B cell (primary cell): ENCODE measurements around the gene LAP3. TPM values are rescaled to one million over a fixed set of nuclear protein-coding genes. Genes with fewer than 3 reads are reported as not detected.

ENCODE experiments used
- ATAC-seq: fragments of 200-7000 bp; cut with Tn5 transposase; one replicate; pipeline ENCODE4 v1.10.0; 2021; ENCODE audit warnings: low read depth, mild to moderate bottlenecking, moderate number of reproducible peaks, moderate library complexity
- CTCF ChIA-PET: fragments of 350-600 bp; sonication (Branson Sonifier 250); formaldehyde crosslinking; loops from one replicate; lab custom pipeline; 2021; ENCODE audit warnings: antibody characterized with exemption, inconsistent platforms; lab: Charles Lee
- POLR2A ChIA-PET: fragments of 350-600 bp; sonication (Branson Sonifier 250); formaldehyde crosslinking; loops from one replicate; lab custom pipeline; 2021; ENCODE audit warnings: antibody characterized with exemption; lab: Charles Lee
- DNase-seq: peaks from one replicate; pipeline ENCODE4 v3.0.0; 2013
- H2AFZ ChIP-seq: 2 replicates; pipeline ENCODE4 v1.6.1; 2012; ENCODE audit warnings: mild to moderate bottlenecking, low read depth, low read length; ENCODE audit not compliant: insufficient read depth, poor library complexity, severe bottlenecking
- H3K27ac ChIP-seq, 2 donors: 1 replicate in 1 of 2; 2 replicates in 1 of 2; pipeline ENCODE4 v1.5.1; 2012 to 2013; ENCODE audit warnings: low read length in 2 of 2, mild to moderate bottlenecking in 2 of 2, moderate library complexity in 1 of 2
- H3K27me3 ChIP-seq, 4 experiments: fragments of 200-600 bp in 1 of 4; sonication (generic) in 1 of 4; replicated peaks in 1 of 4; 1 replicate in 2 of 4; 2 replicates in 2 of 4; pipeline versions ENCODE4 v1.6.1 to v1.7.0; 2013 to 2016; ENCODE audit warnings: low read length in 3 of 4, mild to moderate bottlenecking in 2 of 4, mixed read lengths in 1 of 4, moderate library complexity in 1 of 4; ENCODE audit not compliant: insufficient read depth in 4 of 4, control insufficient read depth in 3 of 4; ENCODE audit errors: control extremely low read depth in 1 of 4
- H3K36me3 ChIP-seq, 2 experiments: replicated peaks in 1 of 2; 1 replicate in 1 of 2; 2 replicates in 1 of 2; pipeline versions ENCODE4 v1.6.1 to v1.7.1; 2013; ENCODE audit warnings: low read length in 1 of 2; ENCODE audit not compliant: insufficient read depth in 2 of 2, control insufficient read depth in 1 of 2; ENCODE audit errors: control extremely low read depth in 1 of 2, extremely low read depth in 1 of 2
- H3K4me1 ChIP-seq, 2 donors: fragments of 200-600 bp in 1 of 2; sonication (generic) in 1 of 2; 1 replicate in 1 of 2; 2 replicates in 1 of 2; pipeline versions ENCODE4 v1.5.1 to v1.6.1; 2013 to 2017; ENCODE audit warnings: low read length in 2 of 2; ENCODE audit not compliant: control insufficient read depth in 2 of 2, insufficient read depth in 2 of 2
- H3K4me2 ChIP-seq: replicated peaks from 2 replicates; pipeline ENCODE3; 2012; ENCODE audit warnings: mild to moderate bottlenecking, low read depth, low read length; ENCODE audit not compliant: poor library complexity, severe bottlenecking
- H3K4me3 ChIP-seq, 5 experiments: fragments of 200-600 bp in 1 of 5; sonication (generic) in 1 of 5; 1 replicate in 3 of 5; 2 replicates in 2 of 5; pipeline versions ENCODE4 v1.5.1 to v1.7.0; 2011 to 2016; ENCODE audit warnings: low read length in 4 of 5, mild to moderate bottlenecking in 4 of 5, low read depth in 2 of 5, control low read depth in 1 of 5, moderate library complexity in 1 of 5; ENCODE audit not compliant: insufficient read depth in 1 of 5; ENCODE audit errors: control extremely low read depth in 1 of 5, extremely low read depth in 1 of 5
- H3K79me2 ChIP-seq: fragments of 200-600 bp; sonication (generic); one replicate; pipeline ENCODE4 v1.6.0; 2016; ENCODE audit warnings: low read length; ENCODE audit not compliant: control insufficient read depth, insufficient read depth
- H3K9ac ChIP-seq: fragments of 200-600 bp; sonication (generic); 2 replicates; pipeline ENCODE4 v1.6.1; 2017; ENCODE audit warnings: mild to moderate bottlenecking, low read length, moderate library complexity
- H3K9me3 ChIP-seq, 3 donors: one replicate each; pipeline versions ENCODE4 v1.6.1 to v1.7.1; 2013; ENCODE audit warnings: low read length in 2 of 3; ENCODE audit not compliant: control insufficient read depth in 2 of 3, insufficient read depth in 1 of 3; ENCODE audit errors: control extremely low read depth in 1 of 3
- H4K20me1 ChIP-seq: 2 replicates; pipeline ENCODE4 v1.6.0; 2012; ENCODE audit warnings: mild to moderate bottlenecking, low read length; ENCODE audit not compliant: insufficient read depth, control insufficient read depth, poor library complexity, severe bottlenecking
- H3K27ac Mint-ChIP-seq: one replicate; pipeline ENCODE4 v1.8.0; 2021; ENCODE audit warnings: mixed read lengths
- H3K27me3 Mint-ChIP-seq: one replicate; pipeline ENCODE4 v1.8.0; 2021; ENCODE audit warnings: mixed read lengths
- H3K4me1 Mint-ChIP-seq: one replicate; pipeline ENCODE4 v1.8.0; 2021; ENCODE audit warnings: mixed read lengths
- H3K4me3 Mint-ChIP-seq: one replicate; pipeline ENCODE4 v1.8.0; 2021; ENCODE audit warnings: mixed read lengths
- H3K9me3 Mint-ChIP-seq: one replicate; pipeline ENCODE4 v1.8.0; 2022; ENCODE audit warnings: mixed read lengths; ENCODE audit not compliant: insufficient read depth
- EZH2 ChIP-seq: IDR thresholded peaks from 2 replicates; pipeline ENCODE4 v1.6.1; 2012; ENCODE audit warnings: borderline replicate concordance, low read depth, mild to moderate bottlenecking, moderate library complexity, low read length; ENCODE audit not compliant: insufficient read depth, poor library complexity, severe bottlenecking
- WGBS: methylation state at CpG from one replicate; pipeline ENCODE4 v1.1.5; 2013; ENCODE audit warnings: missing lambda C conversion rate; ENCODE audit not compliant: insufficient coverage; 5-methylcytosine and 5-hydroxymethylcytosine counted together
- intact Hi-C: fragments of 100-400 bp; cut with micrococcal nuclease; formaldehyde crosslinking; loops from one replicate; pipeline ENCODE4 v1.10.0; 2022
- polyA plus RNA-seq: library from polyadenylated mRNA; depleted of rRNA; stranded (reverse); fragments of >200 nt; gene quantifications from 2 replicates; pipeline ENCODE4 v1.2.3, GENCODE V29; 2012
- total RNA-seq, 2 donors: library from RNA; stranded (reverse); fragments of 120-200 nt in 1 of 2; gene quantifications; 1 replicate in 1 of 2; 2 replicates in 1 of 2; pipeline versions ENCODE4 v1.2.3 to v1.2.4, GENCODE V29; 2013 to 2022
- TF ChIP-seq, protein P1 (sequence below): fragments of 200-600 bp; IDR thresholded peaks from one replicate; pipeline ENCODE4 v1.8.0; 2022; ENCODE audit warnings: antibody characterized with exemption, mild to moderate bottlenecking

LAP3 gene
- total and polyA plus RNA-seq, 2 donors (not counting 1 experiment from before 2014, with no cell fraction given): 18.4 to 30.1 TPM

DNA sequence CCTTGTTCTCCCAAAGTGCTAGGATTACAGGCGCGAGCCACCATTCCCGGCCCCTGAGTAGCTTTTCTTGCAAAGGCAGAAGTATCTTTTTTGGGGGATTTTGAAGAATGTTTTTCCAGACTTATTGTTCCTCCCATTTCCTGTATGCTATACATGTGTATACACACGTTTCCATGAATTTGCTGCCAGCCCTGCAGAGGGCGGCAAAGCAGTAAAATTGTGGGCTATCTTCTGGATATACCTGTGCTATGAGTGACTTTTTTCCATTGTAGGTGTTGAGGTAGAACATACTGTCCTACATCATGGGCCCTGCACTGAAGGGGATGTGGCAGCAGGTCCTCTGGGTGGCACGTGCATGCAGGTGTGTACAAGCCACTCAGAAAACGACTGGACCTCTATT, 20.5 kb downstream of the LAP3 start:
- DNase-seq (no peak), ATAC-seq (no peak)
- Histone ChIP-seq H3K27me3 (no peaks in the 10 kb centered on the region), H3K27ac (no peak overlapping the region), H3K4me3 (no peak overlapping the region), H3K36me3 (peaks cover 15 to 55% of the 10 kb centered on the region in 2 experiments), H3K9ac (no peak overlapping the region), H3K4me1 (peaks cover 16 to 28% of the 10 kb centered on the region in 2 donors), H4K20me1 (peaks cover 16% of the 10 kb centered on the region), H3K79me2 (no peaks in the 10 kb centered on the region), H2AFZ (no peak overlapping the region), H3K4me2 (no peak overlapping the region), H3K9me3 (no peaks in the 10 kb centered on the region)
- Mint-ChIP-seq H3K27ac (no peak overlapping the region), H3K4me3 (no peak overlapping the region), H3K9me3 (no peaks in the 10 kb centered on the region), H3K27me3 (no peaks in the 10 kb centered on the region), H3K4me1 (peaks cover 30% of the 10 kb centered on the region)
- WGBS: 96% methylated on average over 4 of the region's 7 CpGs
- no peak for TF ChIP-seq EZH2
- TF ChIP-seq, protein P1, sequence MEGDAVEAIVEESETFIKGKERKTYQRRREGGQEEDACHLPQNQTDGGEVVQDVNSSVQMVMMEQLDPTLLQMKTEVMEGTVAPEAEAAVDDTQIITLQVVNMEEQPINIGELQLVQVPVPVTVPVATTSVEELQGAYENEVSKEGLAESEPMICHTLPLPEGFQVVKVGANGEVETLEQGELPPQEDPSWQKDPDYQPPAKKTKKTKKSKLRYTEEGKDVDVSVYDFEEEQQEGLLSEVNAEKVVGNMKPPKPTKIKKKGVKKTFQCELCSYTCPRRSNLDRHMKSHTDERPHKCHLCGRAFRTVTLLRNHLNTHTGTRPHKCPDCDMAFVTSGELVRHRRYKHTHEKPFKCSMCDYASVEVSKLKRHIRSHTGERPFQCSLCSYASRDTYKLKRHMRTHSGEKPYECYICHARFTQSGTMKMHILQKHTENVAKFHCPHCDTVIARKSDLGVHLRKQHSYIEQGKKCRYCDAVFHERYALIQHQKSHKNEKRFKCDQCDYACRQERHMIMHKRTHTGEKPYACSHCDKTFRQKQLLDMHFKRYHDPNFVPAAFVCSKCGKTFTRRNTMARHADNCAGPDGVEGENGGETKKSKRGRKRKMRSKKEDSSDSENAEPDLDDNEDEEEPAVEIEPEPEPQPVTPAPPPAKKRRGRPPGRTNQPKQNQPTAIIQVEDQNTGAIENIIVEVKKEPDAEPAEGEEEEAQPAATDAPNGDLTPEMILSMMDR: no peak
- ChIA-PET POLR2A (no interaction called here), CTCF (no interaction called here)
- intact Hi-C loops: loop anchor here (5.0 kb wide), 1 partner anchor 425 kb away; the partner anchor contains the start of gene LCORL

DNA sequence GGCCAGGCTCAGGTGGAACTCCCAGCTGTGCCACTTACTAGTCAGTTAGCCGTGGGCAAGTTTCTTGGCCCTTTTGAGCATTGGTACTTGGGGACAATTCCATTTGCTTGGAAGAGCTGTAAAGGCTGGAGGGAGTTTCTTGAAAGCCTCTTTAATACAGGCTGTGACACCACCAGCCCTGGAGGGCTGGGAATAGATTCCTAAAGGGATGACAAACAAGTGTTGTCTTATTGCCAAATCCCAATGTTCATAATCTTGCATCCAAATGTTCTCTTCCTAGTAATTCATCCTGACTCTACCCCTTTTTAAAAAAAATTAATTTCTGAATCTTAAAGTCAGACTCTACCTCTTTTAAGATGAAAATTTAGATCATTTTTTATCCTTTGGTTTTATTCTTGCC, 22.8 kb downstream of the LAP3 start:
- Histone ChIP-seq H3K79me2 (no peaks in the 10 kb centered on the region), H3K9me3 (no peaks in the 10 kb centered on the region), H3K36me3 (peaks cover 16 to 55% of the 10 kb centered on the region in 2 experiments), H3K4me2 (no peak overlapping the region), H3K4me1 (peaks cover 12 to 14% of the 10 kb centered on the region in 2 donors), H3K9ac (no peak overlapping the region), H2AFZ (no peak overlapping the region), H3K4me3 (no peak overlapping the region), H3K27me3 (no peaks in the 10 kb centered on the region), H3K27ac (no peak overlapping the region), H4K20me1 (peaks cover 10% of the 10 kb centered on the region)
- TF ChIP-seq, protein P1: no peak
- TF ChIP-seq EZH2: no peak
- no peak for ATAC-seq
- Mint-ChIP-seq H3K27me3 (no peaks in the 10 kb centered on the region), H3K4me1 (peaks cover 12% of the 10 kb centered on the region), H3K9me3 (no peaks in the 10 kb centered on the region), H3K27ac (no peak overlapping the region), H3K4me3 (no peak overlapping the region)
- CTCF ChIA-PET: no interaction called here
- intact Hi-C loops: loop anchor here (5.0 kb wide), 1 partner anchor 422 kb away; the partner anchor contains the start of gene LCORL
- DNase-seq: no peak
- POLR2A ChIA-PET: no interaction called here
- 100% methylated on average over 1 of the region's 1 CpG for WGBS
